ENCODE data around the gene CDC73. TPM values are rescaled to one million over a fixed set of nuclear protein-coding genes. Genes with fewer than 3 reads are reported as not detected.
A peak's percentile ranks its signal among the peaks of the same experiment; 100 is the strongest.

The CDC73 gene
- total and polyA plus RNA-seq, 2 of the 13 experiments (the other 11 are each of a cell fraction or from before 2014, with no cell fraction given), result 20.2 to 26.3 TPM

GRCh38 chr1:193114485-193115095, 7.2 kb upstream of the CDC73 start (continued):
- TF ChIP-seq ZNF142 (CRISPR knock-in tag; IDR thresholded peaks at IDR 0.05) (no peak), TBP (CRISPR knock-in tag; IDR thresholded peaks at IDR 0.05) (no peak), ZNF121 (CRISPR knock-in tag; IDR thresholded peaks at IDR 0.05) (no peak), ZNF652 (CRISPR knock-in tag; IDR thresholded peaks at IDR 0.05; ENCODE audit: borderline replicate concordance, low read depth) (no peak), SMARCC2 (IDR thresholded peaks at IDR 0.05) (no peak), NR2C2 (CRISPR knock-in tag; IDR thresholded peaks at IDR 0.05; ENCODE audit: borderline replicate concordance) (no peak), ZGPAT (CRISPR knock-in tag; IDR thresholded peaks at IDR 0.05) (peak; percentile 54; the same call in 1 of the 2 replicates), ZNF841 (CRISPR knock-in tag; IDR thresholded peaks at IDR 0.05; ENCODE audit: borderline replicate concordance) (no peak), ZNF136 (CRISPR knock-in tag; IDR thresholded peaks at IDR 0.05; ENCODE audit: low read depth) (no peak), ZNF678 (CRISPR knock-in tag; IDR thresholded peaks at IDR 0.05) (no peak), ELF1 (CRISPR knock-in tag; IDR thresholded peaks at IDR 0.05) (no peak), PAXIP1 (CRISPR knock-in tag; conservative IDR thresholded peaks at IDR 0.05) (peak; percentile 67), PTBP1 (IDR thresholded peaks at IDR 0.05; ENCODE audit: low read depth, low read length, poor library complexity, severe bottlenecking) (no peak), PHF20 (CRISPR knock-in tag; IDR thresholded peaks at IDR 0.05) (no peak), TEAD2 (CRISPR knock-in tag; IDR thresholded peaks at IDR 0.05) (no peak), ISL2 (CRISPR knock-in tag; IDR thresholded peaks at IDR 0.05) (peak; percentile 32; the same call in 1 of the 2 replicates), ZNF17 (CRISPR knock-in tag; IDR thresholded peaks at IDR 0.05) (no peak), JUN (CRISPR knock-in tag; IDR thresholded peaks at IDR 0.05) (no peak), GATA4 (IDR thresholded peaks at IDR 0.05; ENCODE audit: borderline replicate concordance, low read depth) (peak; percentile 23; the same call in 1 of the 2 replicates), ZKSCAN8 (CRISPR knock-in tag; IDR thresholded peaks at IDR 0.05; ENCODE audit: borderline replicate concordance) (no peak)

Measured in HepG2 (cell line).